ENCODE data around the gene PEX13.
"Not testable (repeated sequence)": the region's sequence is repeated elsewhere in the genome, so short reads cannot be mapped to it uniquely, and the experiment has no call there.

PEX13 gene

DNA sequence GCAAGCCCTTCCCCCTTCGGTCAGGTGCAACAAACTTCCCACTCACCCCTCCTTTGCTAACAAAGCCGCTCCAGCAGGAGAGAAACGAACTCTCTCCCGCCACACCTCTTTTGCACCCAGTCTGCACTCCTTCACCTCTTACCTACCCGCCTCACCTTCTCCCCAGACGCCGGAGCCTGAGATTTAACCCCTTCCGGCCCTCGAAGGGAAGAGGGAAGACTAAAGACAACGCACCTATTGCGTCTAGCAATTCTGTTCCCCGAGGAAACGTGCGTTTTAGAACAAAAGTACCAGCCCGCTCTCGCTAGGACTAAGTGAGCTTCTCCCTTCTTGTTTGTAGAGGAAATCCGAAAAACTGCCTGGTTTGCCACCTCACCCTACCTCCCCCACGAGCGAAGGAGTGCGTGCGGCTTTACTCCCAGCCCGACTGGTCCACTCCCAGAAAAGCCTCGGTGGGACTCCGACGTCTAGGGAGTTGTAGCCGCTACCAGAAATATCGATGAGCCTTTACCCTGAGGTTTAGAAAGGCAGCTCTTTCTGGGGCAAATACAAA is 441 bp upstream of the PEX13 start:
- in situ Hi-C loops (cut with HindIII; ENCODE audit: low sequenced_read_pairs): no loop called here
- DNase-seq (ENCODE audit: low read depth, low spot score): peak; percentile 88
- TF ChIP-seq, protein P1, sequence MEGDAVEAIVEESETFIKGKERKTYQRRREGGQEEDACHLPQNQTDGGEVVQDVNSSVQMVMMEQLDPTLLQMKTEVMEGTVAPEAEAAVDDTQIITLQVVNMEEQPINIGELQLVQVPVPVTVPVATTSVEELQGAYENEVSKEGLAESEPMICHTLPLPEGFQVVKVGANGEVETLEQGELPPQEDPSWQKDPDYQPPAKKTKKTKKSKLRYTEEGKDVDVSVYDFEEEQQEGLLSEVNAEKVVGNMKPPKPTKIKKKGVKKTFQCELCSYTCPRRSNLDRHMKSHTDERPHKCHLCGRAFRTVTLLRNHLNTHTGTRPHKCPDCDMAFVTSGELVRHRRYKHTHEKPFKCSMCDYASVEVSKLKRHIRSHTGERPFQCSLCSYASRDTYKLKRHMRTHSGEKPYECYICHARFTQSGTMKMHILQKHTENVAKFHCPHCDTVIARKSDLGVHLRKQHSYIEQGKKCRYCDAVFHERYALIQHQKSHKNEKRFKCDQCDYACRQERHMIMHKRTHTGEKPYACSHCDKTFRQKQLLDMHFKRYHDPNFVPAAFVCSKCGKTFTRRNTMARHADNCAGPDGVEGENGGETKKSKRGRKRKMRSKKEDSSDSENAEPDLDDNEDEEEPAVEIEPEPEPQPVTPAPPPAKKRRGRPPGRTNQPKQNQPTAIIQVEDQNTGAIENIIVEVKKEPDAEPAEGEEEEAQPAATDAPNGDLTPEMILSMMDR (IDR thresholded peaks at IDR 0.05; ENCODE audit: low read depth, low read length): no peak
- H3K4me3 ChIP-seq (ENCODE audit: low read depth, low read length): peak overlapping the region; percentile 92

DNA sequence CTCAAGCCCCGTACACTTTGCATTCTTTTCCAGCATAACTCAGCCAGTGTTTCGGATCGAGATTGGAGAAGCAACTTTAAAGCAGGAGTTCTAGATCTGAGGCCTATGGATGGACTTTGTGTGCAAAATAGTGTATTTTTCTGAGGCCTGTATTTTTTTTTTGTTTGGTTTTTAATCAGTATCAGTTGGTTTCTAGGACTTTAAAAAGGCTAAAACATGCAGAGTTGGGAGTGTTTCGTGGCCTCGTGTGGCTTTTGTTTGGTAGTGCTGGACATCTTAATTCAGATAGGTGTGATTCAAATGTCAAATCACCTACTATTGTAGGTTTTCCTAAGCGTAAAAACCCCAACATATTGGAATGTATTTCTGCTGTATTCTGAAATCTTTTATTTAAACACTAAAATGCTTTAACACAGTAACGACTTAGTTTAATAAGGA is 817 bp downstream of the PEX13 start:
- peak overlapping the region; percentile 92 for H3K4me3 ChIP-seq (ENCODE audit: low read depth, low read length)
- TF ChIP-seq, protein P1 (IDR thresholded peaks at IDR 0.05; ENCODE audit: low read depth, low read length): no peak
- DNase-seq (ENCODE audit: low read depth, low spot score): peak; percentile 43
- in situ Hi-C loops (cut with HindIII; ENCODE audit: low sequenced_read_pairs): no loop called here

DNA sequence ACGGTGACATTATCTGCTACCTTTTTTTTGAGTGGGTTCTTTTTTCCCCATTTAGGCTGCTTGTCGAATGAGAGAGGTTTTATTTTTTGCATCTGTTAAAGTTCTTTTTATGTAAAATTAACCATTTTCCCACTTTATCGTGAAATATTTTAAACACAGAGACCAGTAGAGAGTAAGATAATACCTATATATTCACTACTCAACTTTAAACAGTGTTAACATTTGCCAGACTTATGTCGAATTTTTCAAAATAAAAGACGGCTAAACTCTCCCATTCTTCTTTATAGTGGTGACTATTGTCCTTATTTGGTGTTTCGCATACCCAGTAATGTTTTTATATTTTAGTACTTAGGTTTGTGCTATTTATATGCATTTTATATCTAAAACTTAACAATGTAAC is 1.3 kb downstream of the PEX13 start:
- TF ChIP-seq, protein P1 (IDR thresholded peaks at IDR 0.05; ENCODE audit: low read depth, low read length): no peak
- in situ Hi-C loops (cut with HindIII; ENCODE audit: low sequenced_read_pairs): no loop called here

DNA sequence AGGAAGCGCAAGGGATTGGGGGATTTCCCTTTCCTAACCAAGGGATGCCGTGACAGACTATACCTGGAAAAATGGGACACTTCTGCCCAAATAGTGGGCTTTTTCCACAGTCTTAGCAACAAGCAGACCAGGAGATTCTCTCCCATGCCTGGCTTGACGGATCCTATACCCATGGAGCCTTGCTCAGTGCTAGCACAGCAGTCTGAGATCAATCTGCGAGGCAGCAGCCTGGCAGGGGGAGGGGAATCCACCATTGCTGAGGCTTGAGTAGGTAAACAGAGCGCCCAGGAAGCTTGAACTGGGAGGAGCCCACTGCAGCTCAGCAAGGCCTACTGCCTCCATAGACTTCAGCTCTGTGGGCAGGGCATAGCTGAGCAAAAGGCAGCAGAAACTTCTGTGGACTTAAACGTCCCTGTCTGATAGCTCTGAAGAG is 3.7 kb downstream of the PEX13 start:
- in situ Hi-C loops (cut with HindIII; ENCODE audit: low sequenced_read_pairs): no loop called here

More for the DNA sequence above, 1.3 kb downstream of the PEX13 start:
- peak overlapping the region; percentile 92 for H3K4me3 ChIP-seq (ENCODE audit: low read depth, low read length)
- no peak for DNase-seq (ENCODE audit: low read depth, low spot score)

DNA sequence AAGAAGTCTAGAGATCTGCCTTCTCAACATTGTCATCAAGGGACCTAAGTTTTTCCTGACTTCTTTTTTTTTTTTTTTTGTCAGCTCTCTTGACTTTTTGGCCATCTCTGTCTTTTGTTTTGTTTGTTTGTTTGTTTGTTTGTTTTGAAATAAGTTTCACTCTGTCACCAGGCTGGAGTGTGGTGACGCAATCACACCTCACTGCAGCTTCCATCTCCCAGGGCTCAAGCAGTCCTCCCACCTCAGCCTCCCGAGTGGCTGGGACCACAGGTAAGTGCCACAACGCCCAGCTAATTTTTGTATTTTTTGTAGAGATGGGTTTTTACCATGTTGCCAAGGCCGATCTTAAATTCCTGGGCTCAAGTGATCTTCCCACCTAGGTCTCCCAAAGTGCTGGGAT is 6.2 kb downstream of the PEX13 start:
- in situ Hi-C loops (cut with HindIII; ENCODE audit: low sequenced_read_pairs): no loop called here
- TF ChIP-seq, protein P1 (IDR thresholded peaks at IDR 0.05; ENCODE audit: low read depth, low read length): no peak
- H3K4me3 ChIP-seq (ENCODE audit: low read depth, low read length): no peak overlapping the region
- no peak for DNase-seq (ENCODE audit: low read depth, low spot score)

More for the DNA sequence above, 3.7 kb downstream of the PEX13 start:
- no peak overlapping the region for H3K4me3 ChIP-seq (ENCODE audit: low read depth, low read length)
- TF ChIP-seq, protein P1 (IDR thresholded peaks at IDR 0.05; ENCODE audit: low read depth, low read length): no peak
- no peak for DNase-seq (ENCODE audit: low read depth, low spot score)

DNA sequence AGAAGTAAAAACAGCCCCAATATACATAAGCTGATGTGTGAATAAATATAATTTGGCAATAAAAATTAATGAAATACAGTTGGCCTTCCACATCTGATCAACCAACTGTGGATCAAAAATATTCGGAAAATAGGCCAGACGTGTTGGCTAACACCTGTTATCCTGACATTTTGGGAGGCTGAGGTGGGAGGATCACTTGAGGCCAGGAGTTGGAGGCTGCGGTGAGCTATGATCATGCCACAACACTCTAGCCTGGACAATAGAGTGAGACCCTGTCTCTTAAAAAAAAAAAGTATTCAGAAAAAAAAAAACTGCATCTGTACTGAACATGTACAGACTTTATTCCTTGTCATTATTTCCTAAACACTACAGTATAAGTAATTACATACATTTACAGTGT is 12.0 kb downstream of the PEX13 start:
- TF ChIP-seq, protein P1 (IDR thresholded peaks at IDR 0.05; ENCODE audit: low read depth, low read length): no peak
- H3K4me3 ChIP-seq (ENCODE audit: low read depth, low read length): no peak overlapping the region
- in situ Hi-C loops (cut with HindIII; ENCODE audit: low sequenced_read_pairs): no loop called here
- DNase-seq (ENCODE audit: low read depth, low spot score): no peak

DNA sequence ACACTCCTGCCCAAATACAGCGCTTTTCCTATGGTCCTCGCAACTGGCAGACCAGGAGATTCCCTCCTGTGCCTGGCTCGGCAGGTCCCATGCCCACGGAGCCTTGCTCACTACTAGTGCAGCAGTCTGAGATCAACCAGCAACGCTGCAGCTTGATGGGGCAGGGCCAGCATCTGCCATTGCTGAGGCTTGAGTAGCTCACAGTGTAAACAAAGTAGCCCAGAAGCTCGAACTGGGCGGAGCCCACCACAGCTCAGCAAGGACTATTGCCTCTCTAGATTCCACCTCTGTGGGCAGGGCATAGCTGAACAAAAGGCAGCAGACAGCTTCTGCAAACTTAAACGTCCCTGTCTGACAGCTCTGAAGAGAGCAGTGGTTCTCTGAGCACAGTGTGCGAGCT is 17.1 kb downstream of the PEX13 start:
- DNase-seq (ENCODE audit: low read depth, low spot score); H3K4me3 ChIP-seq (ENCODE audit: low read depth, low read length); in situ Hi-C loops (cut with HindIII; ENCODE audit: low sequenced_read_pairs): not testable (repeated sequence)

DNA sequence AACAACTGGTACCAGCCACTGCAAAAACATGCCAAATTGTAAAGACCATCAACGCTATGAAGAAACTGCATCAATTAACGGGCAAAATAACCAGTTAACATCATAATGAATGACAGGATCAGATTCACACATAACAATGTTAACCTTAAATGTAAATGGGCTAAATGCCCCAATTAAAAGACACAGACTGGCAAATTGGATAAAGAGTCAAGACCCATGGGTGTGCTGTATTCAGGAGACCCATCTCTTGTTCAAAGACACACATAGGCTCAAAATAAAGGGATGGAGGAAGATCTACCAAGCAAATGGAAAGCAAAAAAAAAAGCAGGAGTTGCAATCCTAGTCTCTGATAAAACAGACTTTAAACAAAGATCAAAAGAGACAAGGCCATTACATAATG is 19.1 kb downstream of the PEX13 start:
- in situ Hi-C loops (cut with HindIII; ENCODE audit: low sequenced_read_pairs); DNase-seq (ENCODE audit: low read depth, low spot score); H3K4me3 ChIP-seq (ENCODE audit: low read depth, low read length): not testable (repeated sequence)

Data from astrocyte of the spinal cord (primary cell).